Endothelial cell of umbilical vein (primary cell): Measurements from ENCODE around the gene TRIM42. TPM values are rescaled to one million over a fixed set of nuclear protein-coding genes. Genes with fewer than 3 reads are reported as not detected.

Source experiments
- BruUV-seq: library from RNA; stranded (reverse); fragments of 400-500 nt; replicated peaks from 2 replicates; lab custom pipeline; 2021; lab: Mats Ljungman, UMichigan
- CTCF ChIA-PET: fragments of 300-600, 350-600 bp; sonication (Branson Sonifier 250); formaldehyde crosslinking; loops from one replicate; lab custom pipeline; 2021; ENCODE audit warnings: antibody characterized with exemption, inconsistent platforms; lab: Charles Lee
- POLR2A ChIA-PET: fragments of 300-600, 350-600 bp; sonication (Branson Sonifier 250); formaldehyde crosslinking; loops from one replicate; lab custom pipeline; 2021; ENCODE audit warnings: antibody characterized with exemption, inconsistent platforms; lab: Charles Lee
- DNase-seq: peaks from one replicate; pipeline ENCODE4 v3.0.0-alpha.2; 2011; ENCODE audit warnings: low read depth, low spot score
- FAIRE-seq: peaks from 2 replicates; lab custom pipeline; 2011; peaks lifted over from hg19 to GRCh38; lab: Jason Lieb, UNC
- H2AFZ ChIP-seq: 2 replicates; pipeline ENCODE4 v1.6.0; 2012; ENCODE audit warnings: low read depth, low read length, control low read depth, inconsistent platforms
- H3K27ac ChIP-seq: 2 replicates; pipeline ENCODE4 v1.5.1; 2011; ENCODE audit warnings: low read depth, mild to moderate bottlenecking, control low read depth, low read length, moderate library complexity; ENCODE audit not compliant: insufficient read depth
- H3K27me3 ChIP-seq, 2 experiments: 2 replicates each; pipeline versions ENCODE4 v1.6.0 to v1.6.1; 2011; ENCODE audit warnings: low read length in 2 of 2, mixed read lengths in 1 of 2; ENCODE audit not compliant: control insufficient read depth in 2 of 2, insufficient read depth in 2 of 2
- H3K36me3 ChIP-seq, 2 experiments: 2 replicates in 1 of 2; 3 replicates in 1 of 2; pipeline ENCODE4 v1.5.1; 2011; ENCODE audit warnings: low read length in 2 of 2, mild to moderate bottlenecking in 1 of 2, moderate library complexity in 1 of 2; ENCODE audit not compliant: control insufficient read depth in 2 of 2, insufficient read depth in 2 of 2; ENCODE audit errors: extremely low read depth in 1 of 2
- H3K4me1 ChIP-seq: 3 replicates; pipeline ENCODE4 v1.5.1; 2011; ENCODE audit warnings: mild to moderate bottlenecking, low read length; ENCODE audit not compliant: control insufficient read depth, insufficient read depth; ENCODE audit errors: extremely low read depth
- H3K4me2 ChIP-seq: 2 replicates; pipeline ENCODE4 v1.6.1; 2011; ENCODE audit warnings: low read length, control low read depth, mixed read lengths; ENCODE audit not compliant: insufficient read depth
- H3K4me3 ChIP-seq, 3 experiments: fragments of 200-600 bp in 1 of 3; sonication (generic), shearing (Covaris generic) in 1 of 3; replicated peaks in 1 of 3; 2 replicates each; pipeline ENCODE4 v1.5.1; 2011 to 2016; ENCODE audit warnings: control low read depth in 3 of 3, low read length in 3 of 3, mild to moderate bottlenecking in 2 of 3, inconsistent platforms in 1 of 3, low read depth in 1 of 3, moderate library complexity in 1 of 3; ENCODE audit not compliant: insufficient read depth in 1 of 3
- H3K79me2 ChIP-seq: 2 replicates; pipeline ENCODE4 v1.6.0; 2012; ENCODE audit warnings: low read length, inconsistent platforms; ENCODE audit not compliant: control insufficient read depth, insufficient read depth
- H3K9ac ChIP-seq: replicated peaks from 2 replicates; pipeline ENCODE3; 2011; ENCODE audit warnings: low read length, control low read depth; ENCODE audit not compliant: insufficient read depth; ENCODE audit errors: extremely low read depth
- H3K9me1 ChIP-seq: replicated peaks from 3 replicates; pipeline ENCODE4 v1.6.0; 2011; ENCODE audit warnings: mild to moderate bottlenecking, low read length; ENCODE audit not compliant: control insufficient read depth, insufficient read depth; ENCODE audit errors: extremely low read depth
- H3K9me3 ChIP-seq: replicated peaks from 2 replicates; pipeline ENCODE4 v1.5.1; 2012; ENCODE audit warnings: low read length, inconsistent platforms; ENCODE audit not compliant: control insufficient read depth, insufficient read depth
- H4K20me1 ChIP-seq: replicated peaks from 2 replicates; pipeline ENCODE3; 2011; ENCODE audit warnings: mild to moderate bottlenecking, low read length; ENCODE audit not compliant: control insufficient read depth, insufficient read depth; ENCODE audit errors: extremely low read depth
- EZH2 ChIP-seq: IDR thresholded peaks from 2 replicates; pipeline ENCODE4 v1.6.1; 2012; ENCODE audit warnings: borderline replicate concordance, low read depth, mild to moderate bottlenecking, moderate library complexity, low read length, inconsistent platforms; ENCODE audit not compliant: severe bottlenecking
- FOS ChIP-seq: IDR thresholded peaks from 2 replicates; pipeline ENCODE4 v1.6.1; 2011; ENCODE audit warnings: mild to moderate bottlenecking, low read length, moderate library complexity, borderline replicate concordance; ENCODE audit not compliant: insufficient read depth
- GATA2 ChIP-seq: IDR thresholded peaks from 2 replicates; pipeline ENCODE4 v1.7.0; 2011; ENCODE audit warnings: low read depth, mild to moderate bottlenecking, moderate library complexity, mixed read lengths, low read length; ENCODE audit not compliant: insufficient read length, insufficient read depth
- JUN ChIP-seq: IDR thresholded peaks from 2 replicates; pipeline ENCODE4 v1.6.1; 2011; ENCODE audit warnings: borderline replicate concordance, low read depth; ENCODE audit not compliant: insufficient read length, insufficient read depth
- MYC ChIP-seq: IDR thresholded peaks from one replicate; pipeline ENCODE4 v1.6.1; 2011; ENCODE audit warnings: mild to moderate bottlenecking, low read depth, low read length
- POLR2A ChIP-seq: IDR thresholded peaks from 2 replicates; pipeline ENCODE4 v1.6.1; 2012; ENCODE audit warnings: low read depth, mild to moderate bottlenecking, control low read depth, low read length
- POLR2AphosphoS5 ChIP-seq: IDR thresholded peaks from 2 replicates; pipeline ENCODE4 v1.6.1; 2012; ENCODE audit warnings: low read depth, mild to moderate bottlenecking, control low read depth, low read length, moderate library complexity; ENCODE audit not compliant: insufficient read depth
- dilution Hi-C: fragments of 300-500 bp; cut with MboI; formaldehyde crosslinking; loops from one replicate; pipeline ENCODE4 v1.15.0; 2019; ENCODE audit warnings: low sequenced_read_pairs; ENCODE audit not compliant: extremely low pct_ligation_motif_present
- intact Hi-C: fragments of 100-400 bp; cut with micrococcal nuclease; formaldehyde crosslinking; loops from one replicate; pipeline ENCODE4 v1.10.0; 2022
- polyA plus RNA-seq, 4 experiments: library from polyadenylated mRNA; depleted of rRNA in 3 of 4; stranded (reverse) in 3 of 4; unstranded in 1 of 4; fragments of >200 nt; gene quantifications; 2 replicates each; pipeline versions ENCODE4 v1.2.1 to v1.2.3, GENCODE V29; 2011 to 2012; ENCODE audit warnings: missing spikeins in 1 of 4
- total RNA-seq: library from RNA; stranded (reverse); gene quantifications from 2 replicates; pipeline ENCODE4 v1.2.3, GENCODE V29; 2021
- TF ChIP-seq, protein P1 (sequence below), 2 donors: IDR thresholded peaks; 1 replicate in 1 of 2; 2 replicates in 1 of 2; pipeline ENCODE4 v1.5.1; 2011; ENCODE audit warnings: low read length in 2 of 2, mild to moderate bottlenecking in 2 of 2, moderate library complexity in 2 of 2, control low read depth in 1 of 2, inconsistent platforms in 1 of 2, low read depth in 1 of 2; ENCODE audit not compliant: insufficient read depth in 1 of 2; ENCODE audit errors: extremely low read depth in 1 of 2
- TF ChIP-seq, protein P2 (sequence below): IDR thresholded peaks from 2 replicates; pipeline ENCODE4 v1.6.1; 2011; ENCODE audit not compliant: insufficient read depth, insufficient read length

TRIM42 gene
- total and polyA plus RNA-seq, 2 donors (not counting 3 experiments of a cell fraction or from before 2014, with no cell fraction given) = not detected

DNA sequence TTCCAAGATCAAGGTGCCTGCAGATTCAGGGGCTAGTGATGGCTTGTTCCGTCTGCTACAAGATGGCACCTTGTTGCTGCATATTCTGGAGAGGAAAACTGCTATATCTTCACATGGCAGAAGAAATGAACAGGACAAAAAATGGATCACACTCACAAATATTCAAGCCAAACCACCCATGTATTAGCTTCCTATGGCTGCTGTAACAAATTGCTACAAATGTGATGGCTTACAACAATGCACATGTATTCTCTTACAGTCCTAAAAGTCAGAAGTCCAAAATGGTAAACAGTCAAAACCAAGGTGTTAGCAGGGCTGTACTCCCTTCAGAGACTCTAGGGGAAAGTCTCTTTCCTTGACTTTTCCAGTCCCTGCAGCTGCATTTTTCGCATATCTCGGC is 55.8 kb downstream of the TRIM42 start:
- no TSS peak for BruUV-seq
- CTCF ChIA-PET = no interaction called here
- dilution Hi-C loops = no loop called here

More for the DNA sequence above, 55.8 kb downstream of the TRIM42 start:
- no peak for DNase-seq
- Histone ChIP-seq H3K4me1 (no peaks in the 10 kb centered on the region), H3K9me3 (no peaks in the 10 kb centered on the region), H3K9ac (no peak overlapping the region), H3K4me3 (no peak overlapping the region), H2AFZ (no peak overlapping the region), H4K20me1 (no peaks in the 10 kb centered on the region), H3K9me1 (no peaks in the 10 kb centered on the region), H3K27me3 (no peaks in the 10 kb centered on the region), H3K36me3 (no peaks in the 10 kb centered on the region), H3K79me2 (no peaks in the 10 kb centered on the region), H3K27ac (no peak overlapping the region), H3K4me2 (no peak overlapping the region)
- intact Hi-C loops = no loop called here
- POLR2A ChIA-PET = no interaction called here
- TF ChIP-seq GATA2 (no peak), MYC (no peak), EZH2 (no peak), POLR2A (no peak), POLR2AphosphoS5 (no peak), FOS (no peak), JUN (no peak)
- TF ChIP-seq, protein P1, sequence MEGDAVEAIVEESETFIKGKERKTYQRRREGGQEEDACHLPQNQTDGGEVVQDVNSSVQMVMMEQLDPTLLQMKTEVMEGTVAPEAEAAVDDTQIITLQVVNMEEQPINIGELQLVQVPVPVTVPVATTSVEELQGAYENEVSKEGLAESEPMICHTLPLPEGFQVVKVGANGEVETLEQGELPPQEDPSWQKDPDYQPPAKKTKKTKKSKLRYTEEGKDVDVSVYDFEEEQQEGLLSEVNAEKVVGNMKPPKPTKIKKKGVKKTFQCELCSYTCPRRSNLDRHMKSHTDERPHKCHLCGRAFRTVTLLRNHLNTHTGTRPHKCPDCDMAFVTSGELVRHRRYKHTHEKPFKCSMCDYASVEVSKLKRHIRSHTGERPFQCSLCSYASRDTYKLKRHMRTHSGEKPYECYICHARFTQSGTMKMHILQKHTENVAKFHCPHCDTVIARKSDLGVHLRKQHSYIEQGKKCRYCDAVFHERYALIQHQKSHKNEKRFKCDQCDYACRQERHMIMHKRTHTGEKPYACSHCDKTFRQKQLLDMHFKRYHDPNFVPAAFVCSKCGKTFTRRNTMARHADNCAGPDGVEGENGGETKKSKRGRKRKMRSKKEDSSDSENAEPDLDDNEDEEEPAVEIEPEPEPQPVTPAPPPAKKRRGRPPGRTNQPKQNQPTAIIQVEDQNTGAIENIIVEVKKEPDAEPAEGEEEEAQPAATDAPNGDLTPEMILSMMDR (IDR thresholded peaks at IDR 0.05; ENCODE audit: extremely low read depth in 1 of 2, insufficient read depth in 1 of 2, low read depth in 1 of 2, low read length in 2 of 2) = no peak
- TF ChIP-seq, protein P2, sequence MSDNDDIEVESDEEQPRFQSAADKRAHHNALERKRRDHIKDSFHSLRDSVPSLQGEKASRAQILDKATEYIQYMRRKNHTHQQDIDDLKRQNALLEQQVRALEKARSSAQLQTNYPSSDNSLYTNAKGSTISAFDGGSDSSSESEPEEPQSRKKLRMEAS = no peak
- no peak for FAIRE-seq
